SKM-1 (cell line): Measurements from ENCODE around the gene EHD4.

Experiments
- DNase-seq: peaks from one replicate; lab custom pipeline; 2025; ENCODE audit not compliant: unreplicated experiment; lab: John Stamatoyannopoulos, UW

Gene EHD4

GRCh38 chr15:41995476-41995855 lies 23.1 kb upstream of the EHD4 start:
- DNase-seq, result no peak

DNA sequence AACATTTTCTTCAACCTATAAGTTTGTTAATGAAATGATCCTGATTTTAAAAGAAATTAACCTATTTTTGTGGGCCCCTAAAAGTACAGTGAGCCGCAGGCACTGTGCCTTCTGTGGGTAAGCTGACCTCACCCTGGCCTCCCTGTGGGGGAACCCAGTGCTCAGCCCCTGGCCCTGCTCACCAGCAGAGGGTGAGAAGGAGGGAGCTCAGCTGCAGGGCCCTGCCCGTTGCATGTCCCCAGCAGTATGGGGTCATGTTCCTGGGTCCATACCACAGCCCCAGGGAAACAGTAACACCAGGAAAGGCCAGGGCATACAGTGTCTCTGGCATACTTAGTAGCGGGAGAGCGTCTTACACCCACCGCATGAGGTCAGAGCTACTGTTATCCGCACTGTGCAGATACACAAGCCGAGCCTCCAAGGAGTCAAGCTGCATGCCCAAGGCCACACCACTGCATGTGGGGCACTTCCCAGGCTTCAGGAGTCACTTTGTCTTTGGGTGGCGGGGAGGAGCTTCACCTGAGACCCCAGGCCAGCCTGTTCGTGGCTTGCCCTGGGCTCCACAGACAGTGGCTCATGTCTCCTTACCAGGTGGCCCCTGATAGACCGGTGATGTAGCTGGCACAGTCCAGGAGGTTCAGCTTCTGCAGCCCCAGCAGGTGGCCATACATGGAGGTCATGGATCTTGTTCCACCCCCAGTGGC lies 22.6 kb upstream of the EHD4 start:
- DNase-seq, result no peak

DNA sequence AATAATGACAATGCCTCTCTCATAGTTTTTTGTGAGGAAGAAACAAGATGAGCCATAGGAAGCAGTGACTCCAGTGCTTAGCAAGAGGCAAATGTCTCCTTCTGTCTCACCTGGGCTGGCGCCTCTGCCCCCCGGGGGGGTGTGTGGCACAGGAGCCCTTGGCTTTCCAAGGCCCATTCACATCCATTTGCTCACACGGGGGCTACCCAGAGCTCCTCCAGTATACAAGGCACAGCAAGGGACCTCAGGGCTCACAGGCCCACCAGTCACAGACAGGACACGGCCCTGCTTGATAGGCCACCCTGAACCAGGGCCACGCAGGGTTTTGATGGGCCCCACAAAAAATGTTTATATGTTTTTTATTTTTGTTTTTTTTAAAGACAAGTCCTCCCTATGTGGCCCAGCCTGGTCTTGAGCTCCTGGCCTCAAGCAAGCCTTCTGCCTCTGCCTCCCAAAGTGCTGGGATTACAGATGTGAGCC lies 21.9 kb upstream of the EHD4 start:
- no peak for DNase-seq

- DNase-seq, result no peak
These were observed 21.3 kb upstream of the EHD4 start for GRCh38 chr15:41993472-41994170.

DNA sequence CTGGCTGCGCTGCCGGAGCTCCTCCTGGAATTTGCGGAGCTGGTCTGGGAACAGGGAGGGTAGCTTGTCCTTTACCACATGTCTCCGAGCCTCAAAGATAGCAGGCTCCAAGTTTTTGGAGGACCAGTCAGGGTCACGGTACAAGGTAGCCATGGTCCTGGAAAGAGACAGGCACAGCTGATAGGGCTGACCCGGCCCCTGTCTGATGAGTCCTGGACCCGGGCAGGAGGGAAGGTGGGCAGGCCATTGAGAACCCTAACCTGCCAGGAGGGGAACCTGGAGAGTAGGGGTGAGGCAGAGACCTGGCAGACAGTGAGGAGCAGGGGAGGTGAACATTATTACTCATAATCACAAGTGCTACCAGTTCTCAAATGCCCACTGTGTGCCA lies 20.4 kb upstream of the EHD4 start:
- DNase-seq, result no peak

- no peak for DNase-seq
These were observed 19.9 kb upstream of the EHD4 start for GRCh38 chr15:41992151-41992802.

DNA sequence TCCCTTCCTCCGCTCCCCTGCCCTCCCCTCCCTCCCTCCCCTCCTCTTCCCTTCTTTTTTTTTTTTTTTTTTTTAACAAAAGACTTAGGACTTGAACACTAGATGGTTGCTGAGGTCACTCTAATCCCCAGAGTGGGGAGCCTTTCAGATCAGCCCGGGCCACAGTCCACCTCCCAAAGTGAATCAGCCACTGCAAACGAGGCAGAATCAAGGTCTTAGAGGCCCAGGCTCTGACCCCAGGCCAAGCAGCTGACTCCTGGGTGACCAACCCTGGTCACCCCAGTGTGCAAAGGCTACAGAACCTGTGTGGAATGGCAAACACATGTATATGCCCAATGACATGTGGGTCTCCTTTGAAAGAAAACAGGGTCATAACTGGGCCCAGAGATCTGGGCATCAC lies 18.3 kb upstream of the EHD4 start:
- DNase-seq, result no peak

DNA sequence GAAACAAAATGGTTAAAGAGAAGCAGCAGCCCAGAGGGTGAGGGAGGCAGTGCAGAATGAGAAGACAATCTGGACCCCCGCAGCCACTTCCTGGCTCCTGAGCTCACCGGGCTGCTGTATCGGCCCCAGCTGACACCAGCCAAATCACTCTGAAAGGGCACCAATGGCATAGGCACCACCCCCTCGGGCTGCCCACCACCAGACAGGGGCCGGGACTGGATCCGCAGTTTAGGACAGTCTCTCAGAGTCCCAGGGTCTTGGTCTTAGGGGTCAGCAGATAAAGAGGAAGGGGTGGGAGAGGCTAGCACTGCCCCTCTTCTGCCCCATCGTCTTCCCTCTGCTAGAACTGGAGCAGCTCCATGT lies 17.9 kb upstream of the EHD4 start:
- DNase-seq, result no peak

- DNase-seq, result peak; percentile 36
These were observed 17.4 kb upstream of the EHD4 start for GRCh38 chr15:41989573-41990242.

- DNase-seq, result no peak
These were observed 16.7 kb upstream of the EHD4 start for GRCh38 chr15:41988896-41989572.

DNA sequence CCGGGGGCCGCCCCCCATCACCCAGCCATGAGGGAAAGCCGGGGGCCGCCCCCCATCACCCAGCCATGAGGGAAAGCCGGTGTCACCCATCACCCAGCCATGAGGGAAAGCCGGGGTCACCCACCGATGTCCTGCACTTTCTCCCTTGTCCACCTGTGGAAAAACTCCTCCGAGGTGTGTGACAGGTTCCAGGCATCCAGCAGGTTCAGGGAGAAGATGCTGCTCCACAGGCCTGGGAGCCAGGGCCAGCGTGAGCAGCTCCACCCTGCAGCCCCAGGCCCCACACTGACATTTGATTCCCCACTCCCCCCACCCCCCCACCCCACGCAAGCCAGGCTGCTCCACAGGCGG lies 15.5 kb upstream of the EHD4 start:
- DNase-seq, result no peak

- no peak for DNase-seq
These were observed 15.0 kb upstream of the EHD4 start for GRCh38 chr15:41987246-41987924.

DNA sequence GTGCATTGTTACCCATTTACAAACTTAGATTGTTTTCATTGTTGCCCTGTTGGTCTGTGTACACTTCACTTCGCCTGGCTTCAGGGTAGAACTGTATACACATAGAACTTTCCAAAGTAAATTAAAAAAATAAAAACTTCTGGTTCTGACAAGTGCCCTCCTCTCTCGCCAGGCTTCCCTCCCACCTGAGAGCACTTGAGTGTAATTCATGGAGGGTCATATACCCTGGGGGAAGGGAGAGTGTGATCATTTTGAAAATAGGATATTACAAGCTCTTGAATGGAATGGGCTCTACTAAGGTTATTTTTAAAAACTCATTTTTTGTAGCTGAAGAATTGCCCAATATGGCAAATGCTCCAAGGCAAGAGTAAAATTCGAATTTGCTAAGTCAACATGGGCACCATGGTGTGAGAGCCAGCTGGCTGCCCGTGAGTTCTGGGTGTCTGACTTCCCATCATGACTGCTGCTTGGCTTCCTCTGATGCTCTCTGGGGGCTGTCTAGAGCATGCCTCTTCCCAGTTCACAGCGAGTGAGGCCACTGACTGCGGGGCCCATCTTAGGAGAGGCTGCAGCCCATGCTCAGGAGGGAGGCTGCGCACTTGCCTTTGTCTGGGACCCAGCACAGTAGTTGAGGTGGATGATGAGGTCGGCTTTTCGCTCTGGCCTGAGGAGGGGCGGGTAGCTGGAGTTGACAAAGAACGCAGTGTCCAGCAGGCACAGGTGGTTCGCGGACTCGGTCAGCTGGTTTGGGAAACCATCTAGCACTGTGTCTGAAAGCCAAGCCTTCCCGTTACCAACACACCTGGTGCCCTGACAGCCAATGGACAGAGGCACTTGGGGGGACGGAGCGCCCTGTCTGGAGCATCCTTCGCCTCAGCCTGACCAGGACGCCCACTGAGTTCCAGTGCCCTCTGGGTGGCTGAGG lies 13.1 kb upstream of the EHD4 start:
- DNase-seq, result no peak

- DNase-seq, result no peak
These were observed 12.3 kb upstream of the EHD4 start for GRCh38 chr15:41984622-41985021.

DNA sequence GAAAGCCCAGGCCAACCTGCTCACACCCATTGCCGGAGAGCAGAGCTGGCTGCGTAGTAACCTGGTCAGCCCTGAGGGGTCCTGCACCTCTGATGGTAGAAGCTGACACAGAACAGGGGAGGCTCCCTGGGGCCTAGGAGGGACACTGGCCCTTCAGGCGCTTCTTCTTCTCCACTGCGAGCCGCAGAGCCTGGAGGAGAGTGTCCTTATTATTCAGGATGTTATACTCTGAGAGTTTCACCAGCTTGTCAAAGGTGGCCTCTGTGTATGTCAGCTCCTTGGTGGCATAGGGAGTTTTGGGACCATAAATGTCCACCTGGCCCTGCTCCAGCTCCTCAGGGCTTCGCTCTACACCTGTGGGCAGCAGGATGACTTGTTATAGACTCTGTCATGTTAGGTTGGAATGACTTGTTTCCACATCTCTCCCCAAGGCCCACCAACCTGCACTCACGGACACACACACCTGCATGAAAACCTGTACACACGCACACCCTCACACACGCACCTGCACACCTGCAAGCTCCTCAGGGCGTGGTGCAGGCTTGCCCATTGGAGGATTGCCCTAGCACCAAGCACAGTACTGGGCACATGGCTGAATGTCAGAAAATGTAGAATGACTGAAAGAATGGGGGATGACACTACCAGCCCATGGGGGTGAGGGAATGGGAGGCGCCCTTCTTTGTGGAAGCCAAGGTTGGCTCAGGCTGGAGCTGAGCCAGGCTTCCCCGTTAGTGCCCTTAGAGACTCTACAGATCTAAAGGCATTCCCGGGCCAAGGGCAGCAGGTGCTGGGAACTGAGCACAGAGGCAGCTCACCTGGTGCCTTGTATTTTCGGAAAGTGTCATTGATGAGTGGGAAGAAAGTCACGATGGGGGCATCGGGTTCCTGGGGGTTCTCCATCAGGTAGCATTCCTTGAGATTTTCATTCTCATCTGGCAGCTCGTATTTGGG lies 11.5 kb upstream of the EHD4 start:
- no peak for DNase-seq

- DNase-seq, result no peak
These were observed 10.9 kb upstream of the EHD4 start for GRCh38 chr15:41983221-41983620.

DNA sequence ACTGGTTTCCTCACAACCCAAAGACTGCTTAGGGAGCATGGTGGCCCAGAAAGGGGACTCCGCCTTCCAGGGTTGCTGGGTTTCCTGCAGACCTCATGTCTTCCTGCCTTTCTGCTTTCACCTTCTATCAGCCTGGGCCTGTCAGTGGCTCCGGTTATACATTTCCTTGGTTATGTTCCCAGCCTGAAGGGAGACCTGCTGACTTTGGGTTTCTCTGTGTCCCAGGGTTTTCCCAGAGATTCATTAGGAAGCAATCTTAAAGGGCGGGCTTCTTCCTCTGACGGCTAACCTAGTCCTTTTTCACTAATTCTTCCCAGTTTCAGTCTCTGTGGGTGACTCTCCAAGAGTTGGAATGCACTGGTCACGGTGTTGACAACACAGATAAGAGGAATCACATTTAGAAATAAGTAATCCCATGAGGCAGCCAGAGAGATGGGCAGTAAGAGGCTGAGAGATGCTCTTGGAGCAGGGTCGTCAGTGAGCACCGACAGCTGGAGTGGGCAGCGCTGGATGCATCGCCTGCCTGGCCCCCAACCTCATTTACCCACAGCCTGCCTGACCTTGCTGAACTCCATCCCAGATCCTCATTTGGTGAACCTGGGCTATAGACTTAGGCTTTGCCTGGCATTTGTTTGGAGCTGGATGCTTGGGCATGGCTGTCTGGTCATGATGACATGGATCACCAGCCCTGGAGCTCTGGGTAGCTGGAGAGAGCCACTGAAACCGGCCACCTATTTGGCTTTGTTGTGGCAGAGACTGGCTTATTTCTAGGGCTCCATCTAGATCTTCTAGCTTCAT lies 10.0 kb upstream of the EHD4 start:
- DNase-seq, result no peak
